Measurements from ENCODE around the gene MDC1.

The MDC1 gene

DNA sequence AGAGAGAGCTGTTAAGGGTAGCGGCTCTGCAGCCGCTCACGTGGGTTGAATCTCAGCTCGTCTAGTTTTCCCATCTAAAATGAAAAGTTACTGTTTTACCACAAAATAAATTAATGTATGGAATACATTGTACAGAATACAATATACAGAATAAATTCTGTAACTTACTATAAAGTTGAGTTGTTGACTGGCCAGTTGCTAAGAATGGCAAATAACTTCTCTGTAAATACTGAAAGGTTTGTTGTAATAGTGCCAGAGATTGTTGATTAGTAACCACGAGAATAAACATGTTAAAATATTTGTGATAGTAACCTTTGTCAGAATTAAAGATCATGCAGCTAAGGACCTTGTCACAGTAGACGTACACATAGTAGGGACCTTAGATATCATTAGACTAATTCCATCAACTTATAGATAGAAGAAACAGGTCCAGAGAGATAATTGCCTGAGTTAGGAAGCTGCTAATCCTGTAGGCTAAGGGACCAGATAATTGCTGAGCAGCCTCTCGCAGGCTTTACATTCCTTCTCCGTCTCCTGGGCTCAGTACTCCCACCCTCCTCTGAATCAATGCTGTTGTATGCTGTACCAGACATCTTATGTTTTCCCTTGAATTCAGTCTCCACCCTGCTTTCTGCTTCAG lies 25.8 kb downstream of the MDC1 start:
- FAIRE-seq, result no peak

DNA sequence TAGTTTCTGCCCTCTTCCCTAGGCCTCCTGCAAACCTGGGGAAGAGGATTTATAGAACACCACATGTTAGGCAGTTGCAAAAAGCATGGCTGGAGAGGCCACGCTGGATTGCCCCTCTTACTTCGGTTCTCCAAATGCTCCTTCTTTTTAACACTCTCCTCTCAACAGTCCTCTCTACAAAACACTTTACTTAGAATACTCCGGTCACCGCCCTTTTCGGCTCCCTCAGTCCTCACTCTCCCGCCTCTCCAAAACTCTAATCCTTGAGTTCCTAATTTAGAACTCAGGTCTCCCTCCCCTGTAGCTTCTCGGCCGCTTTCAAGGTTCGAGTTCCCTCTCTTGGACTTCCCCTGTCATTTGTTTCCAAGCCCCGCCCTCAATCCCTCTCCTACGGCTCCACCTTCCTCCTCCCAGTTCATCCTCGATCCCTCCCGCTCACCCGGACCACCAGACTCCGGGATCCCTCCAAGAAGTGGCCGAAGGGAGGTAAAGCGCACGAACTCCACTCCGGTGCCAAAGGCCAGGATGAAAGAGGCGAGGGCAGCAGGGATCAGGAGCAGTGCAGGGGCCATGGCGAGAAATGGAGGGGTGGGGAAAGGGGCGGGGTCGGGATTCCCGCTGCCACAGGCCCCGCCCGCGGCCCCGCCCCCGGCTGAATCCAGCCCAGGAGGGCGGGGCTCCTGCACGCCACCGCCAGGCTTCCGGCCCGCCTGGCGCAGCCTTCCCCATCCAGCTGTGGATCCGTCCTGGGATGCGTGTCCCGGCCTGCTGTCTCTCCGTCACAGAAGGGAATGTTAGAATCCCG lies 26.5 kb downstream of the MDC1 start, which contains the start of gene NRM:
Gene NRM, minus strand, starts transcription at position 582 of the 805 bp plus-strand sequence. Its CDS starts 10 bp downstream, at position 572.
- no peak for FAIRE-seq

DNA sequence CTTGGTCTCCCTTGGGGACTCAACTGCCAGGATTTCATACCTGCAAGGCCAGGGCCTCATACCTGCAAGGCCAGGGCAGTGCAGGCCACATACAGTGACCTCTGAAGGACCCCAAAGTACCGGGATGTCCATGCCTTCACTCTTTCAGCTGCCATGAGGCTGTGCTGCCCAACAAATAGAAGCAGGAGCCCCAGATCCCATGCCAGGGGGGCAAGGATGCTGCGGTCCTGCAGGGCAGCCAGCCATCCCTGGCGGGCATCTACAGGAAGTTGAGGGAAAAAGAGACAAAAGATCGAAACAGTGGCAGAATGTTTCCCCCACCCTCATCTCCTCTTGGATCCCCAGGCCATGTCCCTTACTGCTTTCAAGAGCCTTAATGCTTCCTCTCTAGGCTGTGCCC lies 27.1 kb downstream of the MDC1 start:
- no peak for FAIRE-seq

DNA sequence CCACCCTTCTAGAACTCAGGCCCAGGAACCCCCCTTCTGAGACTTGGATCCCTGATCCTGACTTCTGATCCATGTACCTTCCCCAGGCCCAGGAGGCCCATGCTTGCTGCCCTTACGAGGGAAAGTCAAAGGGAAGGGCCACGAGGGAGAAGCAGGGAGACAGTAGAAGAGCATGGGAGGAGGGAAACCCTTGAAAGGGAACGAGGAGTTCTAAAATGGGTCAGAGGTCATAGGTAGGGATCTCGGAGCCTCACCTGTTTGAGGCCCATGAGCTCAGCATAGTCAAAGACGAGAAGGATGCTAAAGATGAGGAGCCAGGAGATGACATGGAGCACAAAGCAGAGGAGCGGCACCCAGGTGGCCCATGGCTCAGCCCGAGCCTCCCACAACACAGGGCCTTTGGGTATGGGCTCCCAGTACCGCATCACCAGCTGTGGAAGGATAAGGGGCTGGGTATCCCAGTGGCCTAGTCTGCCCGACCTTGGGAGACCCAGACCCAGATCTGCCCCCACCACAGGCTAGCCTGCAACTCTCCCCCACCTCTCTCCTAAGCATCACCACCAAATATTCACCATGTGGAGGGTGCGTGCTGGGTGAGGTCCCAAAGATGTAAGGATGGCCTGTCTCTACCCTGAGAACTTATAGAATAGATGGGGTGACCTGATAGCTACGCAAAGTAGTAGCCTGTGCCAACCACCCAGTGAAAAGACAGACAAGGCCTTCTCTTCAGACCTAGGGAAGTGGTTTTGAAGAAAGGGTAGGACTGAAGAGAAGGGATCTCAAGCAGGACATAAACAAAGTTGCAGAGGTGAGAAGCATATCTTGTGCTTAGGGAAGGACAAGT lies 27.8 kb downstream of the MDC1 start:
- no peak for FAIRE-seq

DNA sequence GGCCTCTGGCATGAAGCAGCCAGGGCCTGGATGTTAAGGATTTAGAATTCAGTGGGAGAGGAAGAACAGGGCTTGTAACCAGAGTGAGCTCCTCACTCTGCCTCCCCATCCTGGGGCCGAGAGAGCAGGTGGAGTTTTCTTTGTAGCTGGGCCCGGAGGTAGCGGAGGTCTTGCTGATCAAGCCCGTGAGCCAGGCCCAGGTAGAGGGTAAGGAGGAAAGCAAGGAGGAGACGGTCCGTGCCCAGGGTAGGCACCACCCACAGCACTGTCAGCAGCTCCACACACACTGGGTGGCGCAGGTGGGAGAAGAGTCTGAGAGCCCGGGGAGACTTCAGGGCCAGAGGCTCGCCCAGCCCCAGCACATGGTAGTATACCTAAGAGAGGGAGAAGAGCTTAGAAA lies 28.5 kb downstream of the MDC1 start:
- FAIRE-seq, result no peak

DNA sequence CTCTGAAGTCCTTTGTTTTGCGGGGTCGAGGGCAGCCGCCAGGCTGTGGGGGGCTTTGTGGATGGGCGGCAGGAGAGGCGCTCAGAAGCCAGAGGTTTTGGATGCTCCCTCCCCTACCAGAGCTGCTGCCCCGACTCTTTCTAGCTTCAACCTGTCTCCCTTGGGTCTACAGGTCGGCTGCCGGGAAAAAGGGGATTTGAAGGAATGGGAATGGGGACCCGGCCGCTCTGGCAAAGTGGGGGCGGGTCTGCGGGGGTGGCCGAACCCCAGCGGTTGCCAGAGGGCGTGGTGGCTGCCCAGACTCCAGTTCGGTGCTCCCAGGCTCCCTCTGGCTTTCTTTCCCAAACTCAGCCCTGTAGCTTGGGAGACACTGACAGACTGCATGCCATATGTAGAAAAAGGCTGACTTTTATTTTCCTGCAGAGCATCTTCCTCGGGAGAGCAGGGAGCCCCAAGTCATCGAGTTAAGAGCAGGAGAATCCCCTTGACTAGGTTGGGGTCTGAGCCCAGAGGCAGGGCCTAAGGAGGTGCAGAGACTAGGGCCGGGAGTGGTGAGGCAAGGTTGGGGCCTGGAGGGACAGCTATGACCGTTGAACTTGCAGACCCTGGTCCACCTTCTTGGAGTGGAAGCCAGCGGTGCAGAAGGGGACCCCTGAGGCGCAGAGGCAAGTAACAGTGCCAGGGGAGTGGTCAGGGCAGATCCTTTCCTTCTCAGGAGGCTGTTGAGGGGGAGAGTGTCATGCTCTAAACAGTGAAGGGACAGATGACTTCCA lies 29.2 kb downstream of the MDC1 start:
- no peak for FAIRE-seq

DNA sequence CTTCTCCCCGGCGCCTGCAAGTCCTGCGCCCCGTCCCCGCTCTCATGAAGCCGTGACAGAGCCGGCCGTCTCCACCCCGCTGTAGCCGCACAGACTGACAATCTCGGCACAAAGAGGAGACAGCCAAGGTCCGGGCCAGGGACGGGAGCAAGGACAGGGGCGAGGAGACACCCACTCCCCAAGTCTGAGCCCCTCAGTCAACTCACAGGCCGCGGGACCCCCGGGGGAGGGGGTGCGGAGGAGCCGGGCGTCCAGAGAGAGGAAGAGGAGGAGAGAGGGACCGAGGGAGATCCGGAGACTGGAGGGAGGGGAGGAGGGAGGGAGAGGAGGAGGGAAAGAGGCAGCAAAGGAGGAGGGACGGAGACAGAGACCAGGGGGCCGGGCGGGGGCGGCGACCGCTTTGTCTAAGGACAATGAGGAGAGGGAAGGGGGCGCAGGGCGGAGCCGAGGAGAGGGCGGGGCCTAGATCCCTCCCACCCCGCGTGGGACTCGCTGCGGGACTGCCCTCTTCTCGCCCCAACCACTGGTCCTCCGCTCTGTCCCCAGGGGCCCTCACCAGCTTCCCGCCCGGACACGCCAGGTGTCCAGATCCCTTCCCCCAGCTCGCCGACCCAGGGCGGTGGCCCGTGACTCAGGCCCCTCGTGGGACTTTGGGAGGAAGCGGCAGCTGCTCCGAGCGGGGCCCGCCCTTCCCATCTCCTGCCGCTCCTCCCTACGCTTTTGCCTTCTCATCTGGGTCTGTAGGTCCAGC lies 30.0 kb downstream of the MDC1 start:
- FAIRE-seq, result no peak

DNA sequence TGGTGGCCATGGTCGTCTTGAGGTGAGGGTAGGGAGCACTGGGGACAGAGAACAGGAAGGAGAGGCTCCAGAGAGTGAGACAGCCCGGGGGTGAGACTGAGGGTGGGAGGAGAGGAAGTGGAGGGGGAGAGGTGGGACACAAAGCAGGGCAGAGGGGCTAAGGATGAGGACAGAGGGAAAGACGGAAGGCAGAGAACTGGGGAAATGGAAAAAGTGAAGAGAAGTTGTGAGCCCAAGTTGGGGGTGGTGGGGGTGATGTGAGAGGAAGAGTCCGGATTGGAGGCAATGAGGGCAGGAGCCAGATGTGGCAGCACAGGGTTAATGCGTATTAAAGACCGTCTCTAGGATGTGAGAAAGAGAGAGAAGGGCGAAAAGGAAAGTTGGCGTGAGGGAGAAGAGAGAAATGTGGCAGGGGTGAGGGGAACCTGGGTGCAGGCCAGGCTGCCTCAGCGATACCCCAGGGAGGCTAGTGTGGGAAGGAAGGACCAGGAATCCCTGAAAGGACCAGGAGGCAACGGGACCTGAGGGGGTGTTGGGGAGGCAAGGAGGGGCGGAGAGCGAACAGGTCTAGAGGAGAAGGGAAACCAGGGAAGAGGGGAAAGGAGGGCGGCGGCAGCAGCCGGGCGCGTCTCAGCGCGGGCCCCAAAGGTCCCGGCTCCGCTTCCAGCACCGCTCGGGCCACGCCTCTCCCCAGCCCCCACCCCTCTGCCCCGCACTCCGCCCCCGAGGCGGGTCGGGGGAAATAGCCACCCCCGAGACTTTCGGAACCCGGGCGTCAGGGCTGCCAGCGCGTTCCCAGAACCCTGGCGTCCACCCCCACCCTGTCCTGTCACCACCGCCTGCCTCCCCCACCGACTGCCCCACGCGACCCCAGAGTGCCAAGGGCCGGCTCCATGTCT lies 30.8 kb downstream of the MDC1 start, which contains the start of gene PPP1R18:
Gene PPP1R18, minus strand, starts transcription at position 637 of the 899 bp plus-strand sequence. Its CDS starts 627 bp downstream, at position 10.
- FAIRE-seq, result no peak

DNA sequence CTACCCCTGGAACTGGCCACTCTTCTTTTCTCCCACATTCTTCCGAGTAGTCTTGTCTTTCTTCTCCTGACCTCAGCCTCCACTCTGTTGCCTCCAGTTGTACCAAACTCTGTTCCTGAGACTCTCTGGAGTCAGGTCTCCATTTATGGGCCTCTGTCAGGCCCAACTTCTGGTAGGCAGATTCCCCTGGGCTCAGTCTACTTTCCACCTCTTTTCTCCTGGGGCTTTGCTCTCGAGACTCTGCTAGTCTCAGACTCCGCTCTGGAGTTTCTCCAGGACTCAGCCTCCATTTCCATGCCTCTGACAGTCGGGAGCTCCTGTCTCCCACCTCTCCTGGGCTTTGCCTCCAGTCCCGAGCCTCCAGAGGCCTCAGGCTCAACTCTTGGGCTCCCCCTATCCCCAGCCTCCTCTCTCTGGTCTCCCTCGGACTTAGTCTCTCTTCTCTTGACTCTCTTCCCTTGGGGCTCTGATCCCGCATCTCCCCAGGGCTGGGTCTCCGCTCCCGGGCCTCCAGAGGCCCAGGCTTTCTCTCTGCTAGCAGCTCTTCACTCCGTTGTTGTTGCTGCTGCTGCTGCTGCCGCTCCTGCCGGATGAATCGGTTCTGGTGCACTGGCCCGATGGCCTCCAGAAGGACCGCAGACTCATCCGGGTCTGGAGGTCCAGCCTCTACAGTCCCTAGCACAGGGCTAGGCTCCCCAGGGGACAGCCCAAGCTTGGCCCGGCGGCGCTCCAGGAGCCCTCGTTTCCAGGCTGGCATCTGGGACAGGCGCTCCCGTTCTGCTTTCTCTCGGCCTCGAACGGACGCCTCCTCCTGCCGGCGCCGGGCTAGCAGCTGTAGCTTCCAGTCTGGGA lies 31.7 kb downstream of the MDC1 start:
- FAIRE-seq, result no peak

DNA sequence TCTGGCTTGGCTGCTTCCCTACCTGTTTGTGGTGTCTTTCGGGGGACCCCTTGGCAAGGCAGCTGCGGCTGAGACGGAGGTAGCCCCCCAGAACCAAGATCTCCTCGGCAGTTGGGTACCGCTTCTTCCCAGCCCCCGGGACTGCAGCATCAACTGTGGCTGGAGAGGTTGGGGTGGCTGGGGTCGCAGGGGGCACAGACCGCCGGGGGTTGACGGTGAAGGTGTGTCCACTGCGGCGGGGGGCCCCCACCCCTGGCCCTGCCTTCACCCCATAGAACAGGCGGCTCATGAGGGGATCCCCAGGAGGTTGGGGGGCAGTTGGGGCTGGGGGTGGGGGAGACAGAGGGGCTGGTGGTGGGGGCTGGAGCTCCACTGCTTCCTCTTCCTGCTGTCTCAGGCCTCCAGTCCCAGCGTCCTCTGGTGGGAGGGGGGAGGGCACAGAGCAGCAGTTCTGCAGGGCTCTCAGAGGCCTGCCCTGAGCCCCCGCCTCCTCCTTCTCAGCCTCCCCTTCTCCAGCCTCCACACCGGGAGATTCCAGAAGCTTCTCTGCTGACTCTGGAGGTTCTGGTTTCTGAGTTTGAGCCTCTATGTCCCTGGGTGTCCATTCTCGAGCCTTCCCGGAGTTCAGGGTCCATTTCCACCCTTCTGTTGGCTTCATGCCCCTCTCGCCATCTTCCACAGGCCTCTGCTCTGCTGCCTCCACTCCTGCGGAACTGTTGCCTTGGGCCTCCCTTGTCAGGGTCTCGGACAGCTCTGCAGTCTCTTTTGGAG lies 32.5 kb downstream of the MDC1 start:
- FAIRE-seq, result no peak

DNA sequence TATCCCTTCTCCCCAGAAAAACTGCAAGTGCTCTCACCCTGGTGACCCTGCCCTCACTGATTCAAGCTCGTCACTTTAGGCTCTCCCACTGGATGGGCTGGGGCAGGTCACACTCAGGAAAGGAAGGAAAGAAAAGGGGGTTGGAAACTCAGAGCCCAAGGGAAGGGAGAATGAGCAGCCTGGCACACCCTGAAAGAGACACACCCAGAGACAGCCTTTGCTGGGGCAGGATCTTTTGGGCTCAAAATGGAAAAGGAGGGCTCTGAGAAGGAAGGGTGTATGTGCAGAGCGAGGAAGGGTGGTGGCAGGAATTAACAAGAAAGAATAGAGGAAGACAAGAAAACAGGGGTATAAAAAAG lies 33.1 kb downstream of the MDC1 start:
- no peak for FAIRE-seq

DNA sequence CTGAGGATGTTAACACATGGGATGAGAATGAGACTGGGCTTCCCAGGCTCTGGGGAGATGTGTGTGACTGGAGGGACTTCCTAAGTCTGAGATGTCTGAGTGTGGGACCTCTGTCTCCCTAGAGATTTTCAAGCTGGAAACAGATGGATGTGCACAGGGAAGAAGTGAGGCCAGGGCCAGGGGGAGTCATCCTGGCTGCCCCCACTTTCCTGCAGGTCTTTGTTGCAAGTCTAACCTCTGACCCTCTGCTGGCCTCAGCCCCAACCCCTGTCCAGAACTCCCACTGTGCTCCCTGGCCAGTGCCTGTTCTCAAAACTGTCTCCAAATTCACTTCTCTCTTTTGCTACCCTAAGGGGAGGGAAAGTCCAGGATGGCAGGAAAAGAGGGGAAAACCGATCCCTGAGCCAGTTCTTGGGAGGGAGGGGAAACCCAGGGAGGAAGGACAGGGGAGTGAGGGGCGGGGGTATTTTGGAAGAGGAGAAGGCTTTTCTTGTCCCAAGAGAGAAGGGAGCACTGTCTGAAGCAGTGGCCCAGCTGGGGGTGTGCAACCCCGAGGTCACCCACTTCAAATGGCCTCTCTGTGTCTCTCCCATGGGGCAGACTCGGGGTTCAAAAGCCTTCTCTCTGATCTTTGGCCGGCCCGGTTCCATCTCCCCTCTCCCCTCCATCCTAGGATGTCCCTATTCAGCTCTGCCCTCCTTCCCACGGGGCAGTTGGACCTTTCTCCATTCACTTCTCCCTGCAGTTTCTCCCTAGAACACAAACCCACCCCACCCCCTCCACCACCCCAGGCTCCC lies 33.7 kb downstream of the MDC1 start:
- no peak for FAIRE-seq

DNA sequence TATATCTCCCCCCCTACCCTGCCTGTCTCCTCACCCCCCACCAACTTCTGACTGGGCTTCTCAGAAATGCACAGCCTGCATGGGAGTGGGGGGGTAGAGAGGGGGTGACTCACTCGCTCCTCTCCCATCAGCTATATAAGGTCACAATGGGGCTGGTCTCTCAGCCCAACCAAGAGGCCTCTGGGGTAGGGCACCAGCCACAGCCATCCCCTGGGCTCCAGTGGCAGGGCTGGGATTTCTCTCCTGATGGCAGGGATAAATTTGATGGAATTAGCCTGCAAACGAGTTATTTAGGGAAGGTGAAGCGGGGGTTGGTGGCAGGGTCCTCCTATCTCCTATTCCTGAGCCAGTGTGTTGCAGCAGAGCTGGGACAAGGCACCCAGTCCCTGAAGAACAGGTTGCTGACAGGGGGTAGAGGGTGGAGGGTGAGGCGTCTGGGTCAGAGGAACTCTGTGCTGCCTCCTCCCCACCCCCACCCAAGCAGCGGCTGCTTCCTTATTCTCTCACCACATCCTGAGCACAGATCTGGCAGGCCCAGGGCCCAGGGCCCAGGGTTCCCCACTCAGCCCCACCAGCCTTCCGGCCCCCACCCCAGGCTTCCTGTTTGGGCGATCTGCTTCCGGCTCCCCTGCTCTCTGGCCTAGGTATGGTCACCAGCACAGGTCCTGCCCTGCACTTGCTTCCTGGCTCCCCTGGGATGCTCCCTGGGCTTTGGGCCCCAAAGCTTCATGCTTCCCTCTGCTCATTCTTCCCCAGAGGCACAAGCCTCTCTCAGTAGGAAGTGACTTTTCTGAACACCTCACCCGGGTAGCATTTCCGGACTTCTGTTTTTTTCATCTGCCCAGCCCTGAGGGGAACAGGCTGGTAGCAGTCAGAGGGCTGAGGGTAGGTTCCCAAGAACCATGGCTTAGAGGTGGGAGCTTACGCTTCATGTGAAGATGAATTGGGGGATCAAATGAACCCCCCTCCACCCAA lies 34.7 kb downstream of the MDC1 start:
- FAIRE-seq, result no peak

DNA sequence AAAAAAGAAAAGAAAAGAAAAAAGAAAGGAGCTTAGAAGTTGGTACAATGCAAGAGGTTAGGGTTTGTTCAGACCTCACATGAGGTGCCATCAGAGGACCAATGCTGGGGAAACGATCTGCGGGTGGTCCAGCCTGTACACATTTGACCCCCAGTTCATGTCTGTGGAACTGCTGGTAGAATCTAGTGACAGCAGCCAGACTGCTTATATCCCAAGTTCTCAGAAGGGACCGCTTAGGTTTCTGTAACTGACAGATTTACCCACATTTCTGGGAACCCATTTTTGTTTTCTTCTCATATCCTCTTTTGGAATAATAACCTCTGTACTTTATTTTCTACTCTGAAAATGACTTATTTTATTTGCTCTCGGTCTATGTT lies 35.3 kb downstream of the MDC1 start:
- no peak for FAIRE-seq

DNA sequence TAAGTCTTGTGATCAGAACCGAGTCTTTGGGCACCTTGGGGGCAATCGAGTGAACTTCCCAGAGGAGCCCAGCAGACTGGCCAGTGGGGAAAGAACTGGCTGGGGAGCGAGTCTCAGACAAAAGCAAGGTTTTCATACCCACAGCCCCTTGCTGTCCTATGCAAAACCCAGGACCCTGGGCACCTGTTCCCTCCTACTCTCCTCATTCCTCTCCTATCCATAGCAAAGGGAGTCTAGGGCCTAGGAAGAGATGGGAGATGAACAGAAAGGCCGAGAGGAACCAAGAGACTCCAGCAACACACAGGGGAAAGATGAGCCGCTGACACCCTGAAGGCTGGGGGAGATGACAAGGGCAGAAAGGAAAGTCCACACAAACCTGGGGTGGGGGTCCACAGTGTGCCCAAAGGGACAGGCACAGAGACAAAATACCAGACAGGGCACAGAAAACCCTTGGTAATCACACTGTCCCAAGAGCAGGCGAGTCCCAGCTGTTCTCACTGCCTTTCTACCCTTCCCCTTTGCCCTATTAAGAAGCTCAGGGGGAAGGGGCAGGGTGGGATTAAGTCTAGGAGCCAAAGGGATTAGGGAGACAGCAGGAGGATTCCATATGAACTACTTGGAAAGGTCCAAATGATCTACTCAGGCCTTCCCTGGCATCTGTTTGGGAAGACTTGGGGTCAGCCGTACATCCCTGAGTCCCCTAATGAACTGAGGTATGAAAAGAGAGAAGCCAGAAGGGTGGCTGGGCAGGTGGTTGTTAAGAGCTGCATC lies 37.1 kb downstream of the MDC1 start:
- FAIRE-seq, result no peak

All from colon (tissue), 2 donors.